Neural cell (in vitro differentiated cells): ENCODE results near the gene AWAT2. TPM values are rescaled to one million over a fixed set of nuclear protein-coding genes. Genes with fewer than 3 reads are reported as not detected.

Experiments
- H2AFZ ChIP-seq: fragments of 200-600, 300-800 bp; sonication (generic), shearing (Covaris generic); 2 replicates; pipeline ENCODE4 v1.6.0; 2014; ENCODE audit warnings: low read depth, mild to moderate bottlenecking, antibody characterized with exemption, low read length, moderate library complexity
- H3F3A ChIP-seq: fragments of 200-600 bp; shearing (Covaris generic); 2 replicates; pipeline ENCODE4 v1.6.1; 2016; ENCODE audit warnings: mild to moderate bottlenecking, moderate library complexity, mixed read lengths, antibody characterized with exemption, low read length; ENCODE audit not compliant: insufficient read depth, poor library complexity, severe bottlenecking
- H3K27ac ChIP-seq: fragments of 200-600, 300-800 bp; sonication (generic), shearing (Covaris generic); 2 replicates; pipeline ENCODE4 v1.5.1; 2014; ENCODE audit warnings: mild to moderate bottlenecking, low read length, moderate library complexity
- H3K27me3 ChIP-seq: fragments of 300-800, 200-600 bp; sonication (generic), shearing (Covaris generic); 2 replicates; pipeline ENCODE4 v1.6.0; 2014; ENCODE audit warnings: mild to moderate bottlenecking, low read depth, low read length, moderate library complexity; ENCODE audit not compliant: insufficient read depth
- H3K36me3 ChIP-seq: fragments of 300-800, 200-600 bp; sonication (generic), shearing (Covaris generic); 2 replicates; pipeline ENCODE4 v1.5.1; 2014; ENCODE audit warnings: mild to moderate bottlenecking, antibody characterized with exemption, low read length, moderate library complexity; ENCODE audit not compliant: insufficient read depth
- H3K4me2 ChIP-seq: fragments of 300-800, 200-600 bp; sonication (generic), shearing (Covaris generic); 2 replicates; pipeline ENCODE4 v1.6.0; 2014; ENCODE audit warnings: mild to moderate bottlenecking, low read length
- H3K4me3 ChIP-seq: fragments of 300-800, 200-600 bp; sonication (generic), shearing (Covaris generic); 2 replicates; pipeline ENCODE4 v1.5.1; 2014; ENCODE audit warnings: mild to moderate bottlenecking, low read length, moderate library complexity
- H3K79me2 ChIP-seq: fragments of 200-600 bp; shearing (Covaris generic); replicated peaks from 2 replicates; pipeline ENCODE4 v1.6.0; 2014; ENCODE audit warnings: mild to moderate bottlenecking, low read length, moderate library complexity; ENCODE audit not compliant: insufficient read depth
- H3K9ac ChIP-seq: fragments of 300-800, 200-600 bp; sonication (generic), shearing (Covaris generic); 2 replicates; pipeline ENCODE4 v1.6.1; 2016; ENCODE audit warnings: mild to moderate bottlenecking, low read length, mixed read lengths
- H3K9me2 ChIP-seq: fragments of 200-600 bp; shearing (Covaris generic); 2 replicates; pipeline ENCODE4 v1.6.1; 2016; ENCODE audit warnings: mild to moderate bottlenecking, low read length, mixed read lengths; ENCODE audit not compliant: insufficient read depth
- H3K9me3 ChIP-seq: fragments of 200-600, 300-800 bp; sonication (generic), shearing (Covaris generic); 2 replicates; pipeline ENCODE4 v1.6.1; 2016; ENCODE audit warnings: mild to moderate bottlenecking, mixed run types, low read length, moderate library complexity, mixed read lengths
- H4K20me1 ChIP-seq: fragments of 200-600 bp; shearing (Covaris generic); 2 replicates; pipeline ENCODE4 v1.6.1; 2016; ENCODE audit warnings: mild to moderate bottlenecking, mixed run types; ENCODE audit not compliant: insufficient read depth
- EP300 ChIP-seq: fragments of 450-650 bp; conservative IDR thresholded peaks from 2 replicates; pipeline ENCODE4 v1.6.1; 2014; ENCODE audit warnings: antibody characterized with exemption, mild to moderate bottlenecking, moderate library complexity; ENCODE audit not compliant: poor library complexity, severe bottlenecking
- EZH2 ChIP-seq: fragments of 200-600, 300-800 bp; shearing (Covaris generic), sonication (generic); IDR thresholded peaks from 2 replicates; pipeline ENCODE4 v1.6.1; 2014; ENCODE audit warnings: antibody characterized with exemption, low read length, borderline replicate concordance, mild to moderate bottlenecking; ENCODE audit not compliant: insufficient read depth, poor library complexity, severe bottlenecking
- MXI1 ChIP-seq: fragments of 450-650 bp; conservative IDR thresholded peaks from 2 replicates; pipeline ENCODE4 v1.6.1; 2014; ENCODE audit warnings: antibody characterized with exemption, mild to moderate bottlenecking; ENCODE audit not compliant: poor library complexity, severe bottlenecking
- POLR2AphosphoS5 ChIP-seq: IDR thresholded peaks from 2 replicates; pipeline ENCODE4 v1.6.1; 2012
- RAD21 ChIP-seq: fragments of 450-650 bp; conservative IDR thresholded peaks from 2 replicates; pipeline ENCODE4 v1.6.1; 2014; ENCODE audit warnings: antibody characterized with exemption, mild to moderate bottlenecking, moderate library complexity
- SMC3 ChIP-seq: fragments of 450-650 bp; conservative IDR thresholded peaks from 2 replicates; pipeline ENCODE4 v1.6.1; 2014; ENCODE audit warnings: antibody characterized with exemption, mild to moderate bottlenecking, moderate library complexity; ENCODE audit not compliant: poor library complexity
- TAF1 ChIP-seq: IDR thresholded peaks from 2 replicates; pipeline ENCODE4 v1.6.1; 2012; ENCODE audit warnings: low read depth
- polyA plus RNA-seq: library from polyadenylated mRNA; depleted of rRNA; stranded (reverse); fragments of >200 nt; gene quantifications from 2 replicates; pipeline ENCODE4 v1.2.3, GENCODE V29; 2014
- TF ChIP-seq, protein P1 (sequence below): fragments of 450-650 bp; IDR thresholded peaks from 2 replicates; pipeline ENCODE4 v1.5.1; 2014; ENCODE audit warnings: antibody characterized with exemption, mild to moderate bottlenecking, moderate library complexity; ENCODE audit not compliant: poor library complexity, severe bottlenecking
- TF ChIP-seq, protein P2 (sequence below): IDR thresholded peaks from 2 replicates; pipeline ENCODE4 v1.6.1; 2012; ENCODE audit warnings: borderline replicate concordance

Gene AWAT2
- polyA plus RNA-seq, 1 donor from 2014 or later: not detected

DNA sequence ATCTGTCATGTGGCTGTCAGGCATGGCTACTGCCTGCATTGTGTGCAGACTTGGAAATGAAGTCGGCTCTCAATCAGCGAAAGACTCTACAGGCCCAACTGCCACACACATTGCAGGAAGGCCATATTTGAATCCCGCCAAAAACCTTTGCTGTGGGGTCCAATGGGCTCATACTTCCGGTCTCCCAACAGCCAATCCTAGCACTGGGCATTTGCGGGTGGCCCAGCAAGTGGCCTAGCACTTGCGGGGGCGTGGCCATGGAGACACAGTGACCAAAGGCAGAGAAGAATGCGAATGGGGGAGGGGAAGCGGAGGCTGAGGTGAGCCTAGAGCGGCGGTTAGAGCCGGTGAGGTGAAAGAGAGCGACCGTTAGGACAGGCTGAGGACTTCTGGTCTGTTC is 12.3 kb upstream of the AWAT2 start, which contains the start of gene OTUD6A:
Gene OTUD6A (plus strand): TSS at position 382 of the 400 bp plus-strand sequence. CDS start 68 bp downstream, outside the sequence.
- no peaks in the 10 kb centered on the region for H3K9me3 ChIP-seq
- no peak within 1 kb of the TSS for H3K27ac ChIP-seq
- no peaks in the 10 kb centered on the region for H3K27me3 ChIP-seq
- H3K4me2 ChIP-seq: no peak within 1 kb of the TSS
- no peak within 1 kb of the TSS for H3K4me3 ChIP-seq
- no peak within 1 kb of the TSS for H2AFZ ChIP-seq
- no peaks in the 10 kb centered on the region for H3K36me3 ChIP-seq
- no peak within 1 kb of the TSS for H3K9ac ChIP-seq
- H3K79me2 ChIP-seq: no peaks in the 10 kb centered on the region
- H3K9me2 ChIP-seq: no peaks in the 10 kb centered on the region
- no peaks in the 10 kb centered on the region for H3F3A ChIP-seq
- no peaks in the 10 kb centered on the region for H4K20me1 ChIP-seq
- TF ChIP-seq POLR2AphosphoS5: no peak
- TF ChIP-seq, protein P1, sequence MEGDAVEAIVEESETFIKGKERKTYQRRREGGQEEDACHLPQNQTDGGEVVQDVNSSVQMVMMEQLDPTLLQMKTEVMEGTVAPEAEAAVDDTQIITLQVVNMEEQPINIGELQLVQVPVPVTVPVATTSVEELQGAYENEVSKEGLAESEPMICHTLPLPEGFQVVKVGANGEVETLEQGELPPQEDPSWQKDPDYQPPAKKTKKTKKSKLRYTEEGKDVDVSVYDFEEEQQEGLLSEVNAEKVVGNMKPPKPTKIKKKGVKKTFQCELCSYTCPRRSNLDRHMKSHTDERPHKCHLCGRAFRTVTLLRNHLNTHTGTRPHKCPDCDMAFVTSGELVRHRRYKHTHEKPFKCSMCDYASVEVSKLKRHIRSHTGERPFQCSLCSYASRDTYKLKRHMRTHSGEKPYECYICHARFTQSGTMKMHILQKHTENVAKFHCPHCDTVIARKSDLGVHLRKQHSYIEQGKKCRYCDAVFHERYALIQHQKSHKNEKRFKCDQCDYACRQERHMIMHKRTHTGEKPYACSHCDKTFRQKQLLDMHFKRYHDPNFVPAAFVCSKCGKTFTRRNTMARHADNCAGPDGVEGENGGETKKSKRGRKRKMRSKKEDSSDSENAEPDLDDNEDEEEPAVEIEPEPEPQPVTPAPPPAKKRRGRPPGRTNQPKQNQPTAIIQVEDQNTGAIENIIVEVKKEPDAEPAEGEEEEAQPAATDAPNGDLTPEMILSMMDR: no peak
- TF ChIP-seq, protein P2, sequence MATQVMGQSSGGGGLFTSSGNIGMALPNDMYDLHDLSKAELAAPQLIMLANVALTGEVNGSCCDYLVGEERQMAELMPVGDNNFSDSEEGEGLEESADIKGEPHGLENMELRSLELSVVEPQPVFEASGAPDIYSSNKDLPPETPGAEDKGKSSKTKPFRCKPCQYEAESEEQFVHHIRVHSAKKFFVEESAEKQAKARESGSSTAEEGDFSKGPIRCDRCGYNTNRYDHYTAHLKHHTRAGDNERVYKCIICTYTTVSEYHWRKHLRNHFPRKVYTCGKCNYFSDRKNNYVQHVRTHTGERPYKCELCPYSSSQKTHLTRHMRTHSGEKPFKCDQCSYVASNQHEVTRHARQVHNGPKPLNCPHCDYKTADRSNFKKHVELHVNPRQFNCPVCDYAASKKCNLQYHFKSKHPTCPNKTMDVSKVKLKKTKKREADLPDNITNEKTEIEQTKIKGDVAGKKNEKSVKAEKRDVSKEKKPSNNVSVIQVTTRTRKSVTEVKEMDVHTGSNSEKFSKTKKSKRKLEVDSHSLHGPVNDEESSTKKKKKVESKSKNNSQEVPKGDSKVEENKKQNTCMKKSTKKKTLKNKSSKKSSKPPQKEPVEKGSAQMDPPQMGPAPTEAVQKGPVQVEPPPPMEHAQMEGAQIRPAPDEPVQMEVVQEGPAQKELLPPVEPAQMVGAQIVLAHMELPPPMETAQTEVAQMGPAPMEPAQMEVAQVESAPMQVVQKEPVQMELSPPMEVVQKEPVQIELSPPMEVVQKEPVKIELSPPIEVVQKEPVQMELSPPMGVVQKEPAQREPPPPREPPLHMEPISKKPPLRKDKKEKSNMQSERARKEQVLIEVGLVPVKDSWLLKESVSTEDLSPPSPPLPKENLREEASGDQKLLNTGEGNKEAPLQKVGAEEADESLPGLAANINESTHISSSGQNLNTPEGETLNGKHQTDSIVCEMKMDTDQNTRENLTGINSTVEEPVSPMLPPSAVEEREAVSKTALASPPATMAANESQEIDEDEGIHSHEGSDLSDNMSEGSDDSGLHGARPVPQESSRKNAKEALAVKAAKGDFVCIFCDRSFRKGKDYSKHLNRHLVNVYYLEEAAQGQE: no peak
- no peak for TF ChIP-seq EZH2
- TF ChIP-seq MXI1: no peak
- TF ChIP-seq SMC3: no peak
- TF ChIP-seq RAD21: no peak
- no peak for TF ChIP-seq TAF1
- no peak for TF ChIP-seq EP300

DNA sequence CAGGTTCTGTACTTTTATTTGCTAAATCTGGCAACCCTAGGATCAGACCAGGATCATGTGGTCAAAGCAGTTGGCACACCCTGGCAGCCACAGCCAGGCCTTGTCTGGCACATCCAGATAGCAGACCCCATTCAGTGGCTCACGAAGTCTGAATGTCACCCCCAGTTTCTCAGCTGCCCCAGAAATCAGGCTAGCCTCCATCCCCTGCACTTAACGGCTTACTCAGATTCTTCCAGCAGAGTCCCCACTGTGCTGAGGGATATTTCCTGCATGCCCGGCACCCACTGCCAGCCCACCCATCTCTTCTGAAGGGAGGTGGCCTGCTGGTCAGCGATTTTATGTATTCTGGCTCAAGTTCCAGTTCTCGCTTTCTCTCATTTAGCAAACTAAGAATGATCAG is 4.7 kb upstream of the AWAT2 start:
- H3K9ac ChIP-seq: no peak overlapping the region
- no peaks in the 10 kb centered on the region for H3F3A ChIP-seq
- no peak overlapping the region for H2AFZ ChIP-seq
- TF ChIP-seq TAF1 (no peak), EZH2 (no peak), POLR2AphosphoS5 (no peak), SMC3 (no peak), MXI1 (no peak), RAD21 (no peak), EP300 (no peak)
- TF ChIP-seq, protein P2: no peak
- TF ChIP-seq, protein P1: no peak
- H3K4me2 ChIP-seq: no peak overlapping the region
- H3K9me3 ChIP-seq: no peaks in the 10 kb centered on the region
- no peak overlapping the region for H3K27ac ChIP-seq
- no peaks in the 10 kb centered on the region for H3K27me3 ChIP-seq
- no peaks in the 10 kb centered on the region for H3K9me2 ChIP-seq
- no peak overlapping the region for H3K4me3 ChIP-seq
- no peaks in the 10 kb centered on the region for H3K36me3 ChIP-seq
- H3K79me2 ChIP-seq: no peaks in the 10 kb centered on the region
- H4K20me1 ChIP-seq: no peaks in the 10 kb centered on the region
